Thymus (tissue), 14 donors: Measurements from ENCODE around the gene RBM6. TPM values are rescaled to one million over a fixed set of nuclear protein-coding genes. Genes with fewer than 3 reads are reported as not detected.
A peak's percentile ranks its signal among the peaks of the same experiment; 100 is the strongest.

Experiments used
- DNase-seq, 9 donors: peaks; one replicate each; pipeline ENCODE4 v3.0.0-alpha.2; 2013; ENCODE audit warnings: low spot score in 9 of 9, low read depth in 6 of 9, missing footprints in 1 of 9
- H3K27ac ChIP-seq, 2 donors: one replicate each; pipeline ENCODE4 v1.5.1; 2013; ENCODE audit warnings: control low read depth in 1 of 2, low read depth in 1 of 2, low read length in 1 of 2, mild to moderate bottlenecking in 1 of 2, moderate library complexity in 1 of 2
- H3K27me3 ChIP-seq, 2 donors: one replicate each; pipeline ENCODE4 v1.5.1; 2013; ENCODE audit warnings: low read length in 1 of 2; ENCODE audit not compliant: control insufficient read depth in 2 of 2, insufficient read depth in 1 of 2
- H3K36me3 ChIP-seq, 2 donors: one replicate each; pipeline ENCODE4 v1.5.1; 2013; ENCODE audit warnings: low read length in 1 of 2, mild to moderate bottlenecking in 1 of 2, moderate library complexity in 1 of 2; ENCODE audit not compliant: control insufficient read depth in 2 of 2, insufficient read depth in 2 of 2
- H3K4me1 ChIP-seq, 2 donors: one replicate each; pipeline ENCODE4 v1.5.1; 2013; ENCODE audit warnings: low read length in 2 of 2; ENCODE audit not compliant: control insufficient read depth in 2 of 2, insufficient read depth in 2 of 2
- H3K4me3 ChIP-seq, 2 donors: one replicate each; pipeline ENCODE4 v1.5.1; 2013; ENCODE audit warnings: low read length in 2 of 2, control low read depth in 1 of 2, mild to moderate bottlenecking in 1 of 2
- H3K9me3 ChIP-seq, 2 donors: one replicate each; pipeline ENCODE4 v1.5.1; 2013; ENCODE audit warnings: low read length in 1 of 2, mild to moderate bottlenecking in 1 of 2; ENCODE audit not compliant: control insufficient read depth in 2 of 2, insufficient read depth in 1 of 2
- WGBS: extraction: QIAGEN DNeasy Blood & Tissue Kit; methylation state at CpG from one replicate; pipeline ENCODE4 v1.1.7; 2013; 5-methylcytosine and 5-hydroxymethylcytosine counted together
- long read RNA-seq, 10 donors: transcript quantifications; one replicate each; lab custom pipeline, GENCODE V29; 2026
- polyA plus RNA-seq: library from polyadenylated mRNA; stranded (reverse); fragments of 200-250 nt; gene quantifications from one replicate; pipeline ENCODE4 v1.2.3, GENCODE V29; 2013
- total RNA-seq: library from RNA; stranded (reverse); fragments of 120-200 nt; gene quantifications from one replicate; pipeline ENCODE4 v1.2.4, GENCODE V29; 2013
- donor health status: healthy.

RBM6 gene
- total RNA-seq: 59.4 TPM
- 343 TPM for polyA plus RNA-seq
- long read RNA-seq, donor 1, partial matches to known transcripts: 16 of 16 reads
- long read RNA-seq, donor 1, other reads (novel, unspliced or antisense): 0 of 16 reads
- long read RNA-seq, donor 2, transcript RBM6-220 (2 exons, 581 nt): major isoform, 10 of 486 reads
- long read RNA-seq, donor 2, partial matches to known transcripts: 455 of 486 reads
- long read RNA-seq, donor 2, other reads (novel, unspliced or antisense): 18 of 486 reads
- long read RNA-seq, donor 3, partial matches to known transcripts: 184 of 188 reads
- long read RNA-seq, donor 3, other reads (novel, unspliced or antisense): 0 of 188 reads
- long read RNA-seq, donor 4, partial matches to known transcripts: 80 of 80 reads
- long read RNA-seq, donor 4, other reads (novel, unspliced or antisense): 0 of 80 reads
- long read RNA-seq, donor 5, partial matches to known transcripts: 214 of 220 reads
- long read RNA-seq, donor 5, other reads (novel, unspliced or antisense): 0 of 220 reads
- long read RNA-seq, donor 6, partial matches to known transcripts: 200 of 203 reads
- long read RNA-seq, donor 6, other reads (novel, unspliced or antisense): 0 of 203 reads
- long read RNA-seq, donor 7, partial matches to known transcripts: 30 of 31 reads
- long read RNA-seq, donor 7, other reads (novel, unspliced or antisense): 0 of 31 reads
- long read RNA-seq, donor 8: 0 reads
- long read RNA-seq, donor 9, partial matches to known transcripts: 77 of 80 reads
- long read RNA-seq, donor 9, other reads (novel, unspliced or antisense): 0 of 80 reads
- long read RNA-seq, donor 10, partial matches to known transcripts: 12 of 13 reads
- long read RNA-seq, donor 10, other reads (novel, unspliced or antisense): 0 of 13 reads

- peak within 1 kb of the TSS; percentile 87 to 97 for H3K27ac ChIP-seq
- under 1% methylated on average over 74 of the region's 74 CpGs for WGBS
- H3K4me3 ChIP-seq: peak within 1 kb of the TSS; percentile 62 to 98
- H3K36me3 ChIP-seq: peaks cover 0 to under 1% of the 10 kb centered on the region in 2 donors
- H3K4me1 ChIP-seq: peaks cover 5 to 15% of the 10 kb centered on the region in 2 donors
- peak; percentile 83 to 98 (median 92) for DNase-seq
- H3K27me3 ChIP-seq: no peaks in the 10 kb centered on the region
- peaks cover 0 to 4% of the 10 kb centered on the region in 2 donors for H3K9me3 ChIP-seq
Observed at GRCh38 chr3:49939858-49940666, at the start of gene RBM6. Gene RBM6 (plus strand): TSS chr3:49940150. CDS start chr3:49962642, 22,492 bp downstream.

GRCh38 chr3:49895791-49896190 lies 44.2 kb upstream of the RBM6 start:
- H3K9me3 ChIP-seq: no peaks in the 10 kb centered on the region
- no peaks in the 10 kb centered on the region for H3K27me3 ChIP-seq
- H3K27ac ChIP-seq: no peak overlapping the region
- no peak overlapping the region for H3K4me3 ChIP-seq
- no peaks in the 10 kb centered on the region for H3K36me3 ChIP-seq
- WGBS: 96% methylated on average over 9 of the region's 9 CpGs
- no peak for DNase-seq
- H3K4me1 ChIP-seq: peaks cover 0 to 7% of the 10 kb centered on the region in 2 donors

- H3K27ac ChIP-seq: no peak overlapping the region
- WGBS: 96% methylated on average over 5 of the region's 5 CpGs
- H3K27me3 ChIP-seq: no peaks in the 10 kb centered on the region
- no peak for DNase-seq
- H3K9me3 ChIP-seq: no peaks in the 10 kb centered on the region
- H3K36me3 ChIP-seq: no peaks in the 10 kb centered on the region
- peaks cover 1 to 13% of the 10 kb centered on the region in 2 donors for H3K4me1 ChIP-seq
- H3K4me3 ChIP-seq: no peak overlapping the region
Observed at GRCh38 chr3:49896345-49896744, 43.6 kb upstream of the RBM6 start.

DNA sequence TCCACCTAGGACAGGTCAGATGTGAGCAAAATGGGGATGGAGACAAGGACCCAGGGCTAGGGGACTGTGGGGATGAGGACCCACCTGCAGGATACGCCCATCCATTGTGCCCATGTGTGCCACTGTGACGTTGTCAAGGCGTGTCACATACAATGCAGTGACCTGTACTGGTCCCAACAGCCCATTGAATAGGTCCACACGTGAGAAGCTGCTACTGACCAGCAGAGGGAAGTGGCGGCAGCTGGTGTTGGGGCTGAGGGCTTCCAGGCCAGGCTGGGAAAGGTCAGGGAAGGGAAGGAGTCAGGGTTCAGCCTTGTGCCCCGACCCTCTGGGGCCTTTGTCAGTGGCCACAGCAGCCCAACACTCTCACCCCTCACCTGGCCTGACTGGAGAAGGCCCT lies 41.0 kb upstream of the RBM6 start:
- Histone ChIP-seq H3K27me3 (no peaks in the 10 kb centered on the region), H3K9me3 (no peaks in the 10 kb centered on the region), H3K36me3 (no peaks in the 10 kb centered on the region), H3K27ac (no peak overlapping the region), H3K4me1 (peaks cover 4 to 35% of the 10 kb centered on the region in 2 donors), H3K4me3 (no peak overlapping the region)
- 96% methylated on average over 6 of the region's 6 CpGs for WGBS
- DNase-seq: no peak

GRCh38 chr3:49899815-49900214 lies 40.1 kb upstream of the RBM6 start:
- H3K4me1 ChIP-seq: peaks cover 10 to 43% of the 10 kb centered on the region in 2 donors
- H3K4me3 ChIP-seq: no peak overlapping the region
- H3K27ac ChIP-seq: no peak overlapping the region
- no peaks in the 10 kb centered on the region for H3K9me3 ChIP-seq
- H3K27me3 ChIP-seq: no peaks in the 10 kb centered on the region
- H3K36me3 ChIP-seq: no peaks in the 10 kb centered on the region
- peak in 2 of 9 donors; percentile 14 to 22 for DNase-seq
- WGBS: 82% methylated on average over 5 of the region's 5 CpGs

- H3K4me1 ChIP-seq: peaks cover 13 to 47% of the 10 kb centered on the region in 2 donors
- H3K27ac ChIP-seq: peak overlapping the region in 1 of 2 donors; percentile 82
- WGBS: 83% methylated on average over 8 of the region's 8 CpGs
- no peak for DNase-seq
- no peaks in the 10 kb centered on the region for H3K9me3 ChIP-seq
- H3K36me3 ChIP-seq: no peaks in the 10 kb centered on the region
- H3K4me3 ChIP-seq: no peak overlapping the region
- H3K27me3 ChIP-seq: no peaks in the 10 kb centered on the region
Observed at GRCh38 chr3:49900491-49901153, 39.3 kb upstream of the RBM6 start.

DNA sequence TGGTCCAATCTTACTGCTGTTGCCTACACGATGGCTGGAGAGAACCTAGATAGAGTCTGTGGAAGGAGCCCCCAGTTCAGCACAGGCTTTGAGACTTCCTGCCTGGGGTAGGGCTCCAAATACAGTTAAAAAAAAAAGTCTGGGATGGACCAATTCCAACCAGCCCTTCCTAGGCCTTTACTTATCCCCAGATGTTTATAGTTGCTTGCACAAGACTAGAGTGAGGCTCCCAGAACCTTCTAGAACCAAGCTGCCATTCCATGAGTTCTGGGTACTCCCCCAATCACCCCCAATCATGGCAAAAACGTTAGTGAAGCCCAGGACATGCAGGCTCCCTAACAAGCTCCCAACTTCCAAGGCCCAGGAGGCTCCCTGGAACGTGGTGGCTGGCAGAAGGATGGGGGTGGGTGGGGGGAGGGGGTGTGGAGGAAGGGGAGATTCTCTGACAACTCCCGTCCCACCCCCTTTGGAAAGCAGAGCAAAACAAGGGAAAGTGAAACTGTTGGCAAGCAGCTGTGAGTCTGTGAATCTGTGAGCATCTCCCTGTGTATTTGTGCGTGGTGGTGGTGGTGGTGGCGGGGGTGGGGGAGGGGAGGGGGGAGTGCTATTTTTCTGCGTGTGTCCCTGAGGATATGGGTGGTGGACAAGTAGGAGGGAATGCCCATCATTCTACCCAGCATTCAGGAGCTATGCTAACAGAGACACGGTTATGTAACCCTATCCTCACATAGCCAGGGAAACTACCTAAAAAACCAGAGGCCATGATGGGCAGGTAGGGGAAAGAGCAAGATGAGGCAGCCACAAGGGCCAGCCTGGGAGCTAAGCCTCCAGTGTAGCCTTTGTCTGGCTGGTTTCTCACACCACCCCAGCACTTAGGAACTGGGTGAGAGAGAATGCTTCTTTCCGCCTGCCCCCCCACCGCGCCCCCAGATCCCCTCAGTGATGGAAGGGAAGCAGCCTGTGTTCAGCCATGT lies 38.3 kb upstream of the RBM6 start:
- Histone ChIP-seq H3K27ac (peak overlapping the region; percentile 64 to 82), H3K27me3 (no peaks in the 10 kb centered on the region), H3K4me3 (peak overlapping the region in 1 of 2 donors; percentile 18), H3K36me3 (no peaks in the 10 kb centered on the region), H3K4me1 (peaks cover 20 to 57% of the 10 kb centered on the region in 2 donors), H3K9me3 (no peaks in the 10 kb centered on the region)
- WGBS: 50% methylated on average over 11 of the region's 11 CpGs
- DNase-seq: peak in 2 of 9 donors; percentile 14 to 62
